Activated naive CD4-positive, alpha-beta T cell treated with Interleukin-2 at 50 U/mL for 16 hours (primary cell): ENCODE measurements around the gene ESYT3.
"Not testable (repeated sequence)": the region's sequence is repeated elsewhere in the genome, so short reads cannot be mapped to it uniquely, and the experiment has no call there.

ENCODE experiments used
- DNase-seq: peaks from one replicate; pipeline ENCODE4 v3.0.0-alpha.2; 2020

Gene ESYT3

GRCh38 chr3:138443091-138443490 lies 8.7 kb downstream of the ESYT3 start:
- DNase-seq = no peak

- no peak for DNase-seq
Observed at GRCh38 chr3:138443521-138444503, 9.4 kb downstream of the ESYT3 start.

GRCh38 chr3:138445236-138445635 lies 10.8 kb downstream of the ESYT3 start:
- DNase-seq = no peak

- DNase-seq = no peak
Observed at GRCh38 chr3:138445654-138446053, 11.2 kb downstream of the ESYT3 start.

- no peak for DNase-seq
Observed at GRCh38 chr3:138448631-138449030, 14.2 kb downstream of the ESYT3 start.

- DNase-seq = no peak
Observed at GRCh38 chr3:138449490-138449889, 15.1 kb downstream of the ESYT3 start.

GRCh38 chr3:138450181-138450580 lies 15.8 kb downstream of the ESYT3 start:
- DNase-seq = no peak

GRCh38 chr3:138450704-138451424 lies 16.4 kb downstream of the ESYT3 start:
- no peak for DNase-seq

GRCh38 chr3:138451595-138452162 lies 17.3 kb downstream of the ESYT3 start:
- DNase-seq = no peak

- DNase-seq = no peak
Observed at GRCh38 chr3:138452436-138452835, 18.0 kb downstream of the ESYT3 start.

GRCh38 chr3:138453940-138454339 lies 19.5 kb downstream of the ESYT3 start:
- not testable (repeated sequence) for DNase-seq

GRCh38 chr3:138455801-138456716 lies 21.6 kb downstream of the ESYT3 start:
- no peak for DNase-seq

- DNase-seq = no peak
Observed at GRCh38 chr3:138456961-138457862, 22.8 kb downstream of the ESYT3 start.

GRCh38 chr3:138457863-138458735 lies 23.7 kb downstream of the ESYT3 start:
- no peak for DNase-seq

- no peak for DNase-seq
Observed at GRCh38 chr3:138458774-138459499, 24.5 kb downstream of the ESYT3 start.

GRCh38 chr3:138459619-138460535 lies 25.5 kb downstream of the ESYT3 start:
- no peak for DNase-seq

GRCh38 chr3:138460536-138461205 lies 26.3 kb downstream of the ESYT3 start:
- no peak for DNase-seq

GRCh38 chr3:138461246-138461645 lies 26.8 kb downstream of the ESYT3 start:
- no peak for DNase-seq
